ENCODE data around the gene NUCB2. TPM values are rescaled to one million over a fixed set of nuclear protein-coding genes. Genes with fewer than 3 reads are reported as not detected.
"Not testable (repeated sequence)": the region's sequence is repeated elsewhere in the genome, so short reads cannot be mapped to it uniquely, and the experiment has no call there.

NUCB2 gene
- total RNA-seq, 1 donor, result 69.1 TPM

GRCh38 chr11:17258670-17259069, 17.9 kb upstream of the NUCB2 start:
- no peaks in the 10 kb centered on the region for H3K4me1 ChIP-seq (ENCODE audit: insufficient read depth, low read length)
- no peaks in the 10 kb centered on the region for H3K9me3 ChIP-seq (ENCODE audit: low read depth, low read length)
- no peaks in the 10 kb centered on the region for H3K27me3 ChIP-seq (ENCODE audit: insufficient read depth, low read length)
- no peak overlapping the region for H3K4me3 ChIP-seq (ENCODE audit: low read length)

GRCh38 chr11:17259519-17259918, 17.0 kb upstream of the NUCB2 start:
- H3K4me1 ChIP-seq (ENCODE audit: insufficient read depth, low read length), result no peaks in the 10 kb centered on the region

DNA sequence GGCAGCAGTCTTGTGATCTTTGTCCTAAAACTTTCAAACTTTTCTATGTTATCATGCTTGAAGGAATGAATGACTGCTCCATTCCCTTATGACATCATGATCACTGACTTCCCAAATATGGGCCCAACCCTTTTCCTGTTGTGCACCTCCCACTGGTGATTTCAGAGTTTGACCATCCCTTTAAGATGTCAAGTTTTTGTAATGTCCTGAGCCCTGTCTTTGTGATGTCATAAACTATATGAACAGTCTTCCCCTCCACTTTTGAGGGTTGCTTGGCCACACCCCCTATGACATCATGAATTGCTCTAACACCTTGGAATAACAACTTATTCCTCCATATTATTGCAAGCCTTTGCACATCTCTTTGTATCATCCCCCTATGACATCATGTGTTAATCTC, 16.5 kb upstream of the NUCB2 start:
- H3K4me3 ChIP-seq (ENCODE audit: low read length), result no peak overlapping the region
- H3K9me3 ChIP-seq (ENCODE audit: low read depth, low read length), result no peaks in the 10 kb centered on the region
- no peaks in the 10 kb centered on the region for H3K4me1 ChIP-seq (ENCODE audit: insufficient read depth, low read length)

More at GRCh38 chr11:17259519-17259918, 17.0 kb upstream of the NUCB2 start:
- no peaks in the 10 kb centered on the region for H3K27me3 ChIP-seq (ENCODE audit: insufficient read depth, low read length)
- H3K4me3 ChIP-seq (ENCODE audit: low read length), result no peak overlapping the region
- no peaks in the 10 kb centered on the region for H3K9me3 ChIP-seq (ENCODE audit: low read depth, low read length)

GRCh38 chr11:17263769-17264168, 12.8 kb upstream of the NUCB2 start:
- peaks cover 3% of the 10 kb centered on the region for H3K4me1 ChIP-seq (ENCODE audit: insufficient read depth, low read length)
- H3K9me3 ChIP-seq (ENCODE audit: low read depth, low read length), result no peaks in the 10 kb centered on the region
- no peaks in the 10 kb centered on the region for H3K27me3 ChIP-seq (ENCODE audit: insufficient read depth, low read length)
- H3K4me3 ChIP-seq (ENCODE audit: low read length), result no peak overlapping the region

More for the DNA sequence above, 16.5 kb upstream of the NUCB2 start:
- no peaks in the 10 kb centered on the region for H3K27me3 ChIP-seq (ENCODE audit: insufficient read depth, low read length)

GRCh38 chr11:17266781-17267180, 9.8 kb upstream of the NUCB2 start:
- Histone ChIP-seq H3K9me3 (ENCODE audit: low read depth, low read length) (no peaks in the 10 kb centered on the region), H3K4me1 (ENCODE audit: insufficient read depth, low read length) (peaks cover 8% of the 10 kb centered on the region), H3K27me3 (ENCODE audit: insufficient read depth, low read length) (no peaks in the 10 kb centered on the region), H3K4me3 (ENCODE audit: low read length) (no peak overlapping the region)

DNA sequence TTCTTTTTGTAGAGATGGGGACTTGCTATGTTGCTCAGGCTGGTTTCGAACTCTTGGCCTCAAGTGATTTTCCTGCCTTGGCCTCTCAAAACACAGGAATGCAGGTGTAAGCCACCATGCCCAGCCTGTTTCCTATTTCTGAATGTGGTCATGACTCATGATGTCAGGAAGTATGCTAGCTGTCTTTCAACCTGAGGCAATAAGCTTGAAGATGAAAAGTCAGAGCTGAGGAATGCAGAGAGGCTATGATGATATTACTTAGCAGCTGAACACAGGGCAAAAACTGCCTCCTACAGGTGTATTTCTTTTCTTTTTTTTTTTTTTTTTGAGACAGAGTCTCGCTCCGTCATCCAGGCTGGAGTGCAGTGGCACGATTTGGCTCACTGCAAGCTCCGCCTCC, 9.0 kb upstream of the NUCB2 start:
- H3K9me3 ChIP-seq (ENCODE audit: low read depth, low read length), result no peaks in the 10 kb centered on the region
- no peaks in the 10 kb centered on the region for H3K27me3 ChIP-seq (ENCODE audit: insufficient read depth, low read length)
- H3K4me3 ChIP-seq (ENCODE audit: low read length), result no peak overlapping the region
- H3K4me1 ChIP-seq (ENCODE audit: insufficient read depth, low read length), result peaks cover 8% of the 10 kb centered on the region

DNA sequence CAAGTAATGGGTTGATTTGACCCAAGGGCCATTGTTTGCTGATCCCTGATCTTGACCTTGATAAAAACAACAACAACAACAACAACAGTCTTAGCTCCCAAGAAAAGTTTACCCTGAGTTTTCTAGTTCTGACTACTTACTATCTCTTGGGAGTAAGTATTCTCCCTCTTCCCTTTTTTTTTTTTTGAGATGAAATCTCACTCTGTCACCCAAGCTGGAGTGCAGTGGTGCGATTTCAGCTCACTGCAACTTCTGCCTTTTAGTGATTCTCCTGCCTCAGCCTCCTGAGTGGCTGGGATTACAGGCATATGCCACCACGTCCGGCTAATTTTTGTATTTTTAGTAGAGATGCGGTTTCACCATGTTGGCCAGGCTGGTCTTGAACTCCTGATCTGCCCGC, 8.0 kb upstream of the NUCB2 start:
- H3K4me3 ChIP-seq (ENCODE audit: low read length); H3K27me3 ChIP-seq (ENCODE audit: insufficient read depth, low read length); H3K4me1 ChIP-seq (ENCODE audit: insufficient read depth, low read length); H3K9me3 ChIP-seq (ENCODE audit: low read depth, low read length): not testable (repeated sequence)

DNA sequence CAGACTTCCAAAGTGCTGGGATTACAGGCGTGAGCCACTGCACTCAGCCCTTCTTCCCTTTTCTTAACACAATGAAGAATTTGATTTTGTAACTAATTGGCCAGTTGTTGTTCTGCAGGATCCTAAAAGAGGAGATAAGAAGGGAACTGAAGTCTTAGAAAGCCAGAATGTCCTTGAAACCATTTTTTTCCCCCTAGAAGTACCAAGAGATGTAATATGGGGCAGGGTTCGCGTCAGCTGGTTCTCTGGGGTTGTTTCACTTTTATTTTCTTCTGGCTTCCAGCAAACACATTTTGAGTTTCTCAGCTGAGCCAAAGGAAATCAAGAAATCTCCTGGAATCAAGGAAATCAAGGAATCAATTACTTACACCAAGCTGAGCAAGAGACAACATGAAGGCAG, 7.6 kb upstream of the NUCB2 start:
- H3K4me1 ChIP-seq (ENCODE audit: insufficient read depth, low read length), result peaks cover 8% of the 10 kb centered on the region
- no peaks in the 10 kb centered on the region for H3K9me3 ChIP-seq (ENCODE audit: low read depth, low read length)
- no peak overlapping the region for H3K4me3 ChIP-seq (ENCODE audit: low read length)
- no peaks in the 10 kb centered on the region for H3K27me3 ChIP-seq (ENCODE audit: insufficient read depth, low read length)

GRCh38 chr11:17272801-17273200, 3.7 kb upstream of the NUCB2 start:
- Histone ChIP-seq H3K4me3 (ENCODE audit: low read length) (no peak overlapping the region), H3K4me1 (ENCODE audit: insufficient read depth, low read length) (peaks cover 32% of the 10 kb centered on the region), H3K9me3 (ENCODE audit: low read depth, low read length) (no peaks in the 10 kb centered on the region), H3K27me3 (ENCODE audit: insufficient read depth, low read length) (no peaks in the 10 kb centered on the region)

- no peaks in the 10 kb centered on the region for H3K9me3 ChIP-seq (ENCODE audit: low read depth, low read length)
- no peaks in the 10 kb centered on the region for H3K27me3 ChIP-seq (ENCODE audit: insufficient read depth, low read length)
- no peak overlapping the region for H3K4me3 ChIP-seq (ENCODE audit: low read length)
- H3K4me1 ChIP-seq (ENCODE audit: insufficient read depth, low read length), result peaks cover 36% of the 10 kb centered on the region
Observed at GRCh38 chr11:17273211-17273610, 3.3 kb upstream of the NUCB2 start.

DNA sequence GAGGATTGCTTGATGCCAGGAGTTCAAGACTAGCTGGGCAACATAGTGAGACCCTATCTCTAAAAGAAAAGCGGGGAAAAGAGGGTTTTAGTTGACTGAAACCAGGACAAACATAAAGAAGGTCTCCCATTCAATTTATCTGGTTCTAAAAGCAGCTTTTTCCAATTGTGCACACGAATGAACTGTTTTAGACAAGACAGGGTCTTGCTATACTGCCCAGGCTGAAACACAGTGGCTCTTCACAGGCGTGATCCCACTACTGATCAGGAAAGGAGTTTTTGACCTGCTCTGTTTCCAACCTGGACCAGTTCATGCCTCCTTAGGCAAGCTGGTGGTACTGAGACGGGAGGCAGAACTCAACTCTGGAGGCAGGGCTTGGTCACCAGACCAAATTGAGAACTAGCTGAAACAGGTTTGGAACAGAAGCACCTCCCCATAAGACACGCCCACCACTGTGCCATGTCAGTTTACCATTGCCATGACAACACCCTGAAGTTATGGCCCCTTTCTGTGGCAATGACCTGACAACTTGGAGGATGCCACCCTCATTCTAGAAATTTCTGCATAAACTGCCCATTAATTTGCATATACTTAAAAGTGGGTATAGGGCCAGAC, 2.8 kb upstream of the NUCB2 start:
- Histone ChIP-seq H3K27me3 (ENCODE audit: insufficient read depth, low read length) (no peaks in the 10 kb centered on the region), H3K9me3 (ENCODE audit: low read depth, low read length) (no peaks in the 10 kb centered on the region), H3K4me3 (ENCODE audit: low read length) (no peak overlapping the region), H3K4me1 (ENCODE audit: insufficient read depth, low read length) (peaks cover 35% of the 10 kb centered on the region)

DNA sequence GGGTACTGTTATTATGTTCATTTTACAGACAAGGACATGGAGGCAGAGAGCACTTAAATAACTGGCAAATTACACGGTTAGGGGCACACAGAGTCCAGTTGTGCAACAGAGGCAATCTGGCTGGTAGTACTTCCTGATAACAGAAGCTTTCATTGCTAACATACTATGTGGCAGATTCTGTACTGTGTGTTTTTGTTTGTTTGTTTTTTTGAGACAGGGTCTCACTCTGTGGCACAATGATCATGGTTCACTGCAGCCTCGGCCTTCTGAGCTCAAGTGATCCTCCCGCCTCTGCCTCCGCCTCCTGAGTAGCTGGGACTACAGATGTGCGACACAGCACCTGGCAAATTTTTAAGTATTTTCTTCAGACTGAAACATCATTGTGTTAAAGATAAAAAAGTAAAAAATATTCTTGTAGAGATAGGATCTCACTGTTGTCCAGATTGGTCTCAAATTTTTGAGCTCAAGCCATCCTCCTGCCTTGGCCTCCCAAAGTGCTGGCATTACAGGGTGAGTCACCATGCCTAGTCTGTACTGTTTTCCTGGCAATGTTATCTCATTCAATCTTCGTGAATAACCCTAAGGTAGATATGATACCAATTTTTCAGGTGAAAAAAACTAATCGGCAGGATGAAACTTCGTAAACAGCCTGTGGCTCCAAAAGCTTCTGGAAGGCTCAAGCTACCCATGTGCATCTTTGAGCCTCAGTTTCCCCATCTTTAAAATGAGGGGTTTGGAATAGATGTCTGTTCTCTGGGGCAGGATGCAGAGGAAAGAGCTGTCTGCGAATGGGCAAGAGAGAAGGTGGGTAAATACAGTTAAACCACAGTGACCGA, 921 bp upstream of the NUCB2 start:
- no peaks in the 10 kb centered on the region for H3K27me3 ChIP-seq (ENCODE audit: insufficient read depth, low read length)
- peaks cover 43% of the 10 kb centered on the region for H3K4me1 ChIP-seq (ENCODE audit: insufficient read depth, low read length)
- no peaks in the 10 kb centered on the region for H3K9me3 ChIP-seq (ENCODE audit: low read depth, low read length)
- peak overlapping the region; percentile 87 for H3K4me3 ChIP-seq (ENCODE audit: low read length)

- peaks cover 49% of the 10 kb centered on the region for H3K4me1 ChIP-seq (ENCODE audit: insufficient read depth, low read length)
- H3K4me3 ChIP-seq (ENCODE audit: low read length), result peak overlapping the region; percentile 87
- no peaks in the 10 kb centered on the region for H3K9me3 ChIP-seq (ENCODE audit: low read depth, low read length)
- H3K27me3 ChIP-seq (ENCODE audit: insufficient read depth, low read length), result no peaks in the 10 kb centered on the region
Observed at GRCh38 chr11:17277024-17277584, 565 bp downstream of the NUCB2 start.

GRCh38 chr11:17280494-17281127, 4.1 kb downstream of the NUCB2 start:
- no peaks in the 10 kb centered on the region for H3K9me3 ChIP-seq (ENCODE audit: low read depth, low read length)
- H3K4me1 ChIP-seq (ENCODE audit: insufficient read depth, low read length), result peaks cover 41% of the 10 kb centered on the region
- H3K4me3 ChIP-seq (ENCODE audit: low read length), result no peak overlapping the region
- no peaks in the 10 kb centered on the region for H3K27me3 ChIP-seq (ENCODE audit: insufficient read depth, low read length)

DNA sequence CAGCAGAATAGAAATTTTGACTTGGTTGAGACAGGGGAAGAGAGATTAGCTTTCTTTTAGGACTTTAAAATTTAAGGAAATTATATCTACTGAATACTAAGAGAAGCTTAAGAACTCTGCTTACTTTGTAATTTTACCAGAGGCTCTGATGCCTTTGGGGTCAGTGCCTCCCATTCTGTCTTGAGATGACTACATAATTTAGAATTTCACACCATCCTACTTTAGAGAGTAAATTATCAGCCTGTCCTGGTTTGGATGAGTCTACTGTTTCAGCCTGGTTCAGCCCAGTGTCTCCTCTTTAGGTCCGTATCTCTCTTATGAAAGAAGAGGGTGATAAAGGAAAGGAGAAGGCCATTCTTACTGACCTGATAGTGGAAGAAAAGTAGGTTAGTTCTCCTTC, 9.8 kb downstream of the NUCB2 start:
- Histone ChIP-seq H3K4me3 (ENCODE audit: low read length) (no peak overlapping the region), H3K9me3 (ENCODE audit: low read depth, low read length) (no peaks in the 10 kb centered on the region), H3K4me1 (ENCODE audit: insufficient read depth, low read length) (peaks cover 24% of the 10 kb centered on the region), H3K27me3 (ENCODE audit: insufficient read depth, low read length) (no peaks in the 10 kb centered on the region)
